HL-60 (cell line): ENCODE measurements around the gene WDR33.

Experiments used
- DNase-seq, 2 experiments: peaks; one replicate each; pipeline ENCODE4 v3.0.0-alpha.2; 2010 to 2020; ENCODE audit warnings: low read depth in 1 of 2, low spot score in 1 of 2
- H3K27ac ChIP-seq: fragments of 250-450 bp; sonication (Bioruptor Pico); replicated peaks from 2 replicates; pipeline ENCODE4 v1.5.1; 2020; ENCODE audit warnings: mild to moderate bottlenecking, moderate library complexity
- H3K27me3 ChIP-seq: fragments of 250-450 bp; sonication (Bioruptor Pico); 2 replicates; pipeline ENCODE4 v1.5.1; 2021; ENCODE audit warnings: mild to moderate bottlenecking, moderate library complexity; ENCODE audit not compliant: insufficient read depth, poor library complexity, severe bottlenecking
- H3K4me3 ChIP-seq: replicated peaks from 2 replicates; pipeline ENCODE4 v1.5.1; 2011; ENCODE audit warnings: mild to moderate bottlenecking, control low read depth, low read length; ENCODE audit not compliant: insufficient read depth
- CTCF ChIP-seq: IDR thresholded peaks from one replicate; pipeline ENCODE4 v1.5.1; 2011; ENCODE audit warnings: low read length, control low read depth, inconsistent platforms; ENCODE audit not compliant: insufficient read depth
- GABPA ChIP-seq: IDR thresholded peaks from 2 replicates; pipeline ENCODE4 v1.6.1; 2012; ENCODE audit warnings: low read depth
- POLR2AphosphoS5 ChIP-seq: IDR thresholded peaks from 2 replicates; pipeline ENCODE4 v1.6.1; 2012; ENCODE audit warnings: low read depth
- REST ChIP-seq: IDR thresholded peaks from 2 replicates; pipeline ENCODE4 v1.6.1; 2012; ENCODE audit warnings: low read depth; ENCODE audit not compliant: insufficient replicate concordance
- SPI1 ChIP-seq: IDR thresholded peaks from 2 replicates; pipeline ENCODE4 v1.6.1; 2012; ENCODE audit warnings: low read depth, mild to moderate bottlenecking, borderline replicate concordance

WDR33 gene

GRCh38 chr2:127654084-127654837, 156.7 kb downstream of the WDR33 start:
- Histone ChIP-seq H3K27me3 (no peaks in the 10 kb centered on the region), H3K4me3 (no peak overlapping the region), H3K27ac (no peak overlapping the region)
- TF ChIP-seq GABPA: no peak
- DNase-seq: no peak

- DNase-seq: no peak
- Histone ChIP-seq H3K27ac (no peak overlapping the region), H3K27me3 (no peaks in the 10 kb centered on the region), H3K4me3 (no peak overlapping the region)
- TF ChIP-seq GABPA (no peak), SPI1 (no peak), CTCF (no peak), REST (no peak), POLR2AphosphoS5 (no peak)
Measured at GRCh38 chr2:127653421-127654083, 157.4 kb downstream of the WDR33 start.

GRCh38 chr2:127652786-127653357, 158.1 kb downstream of the WDR33 start:
- no peak overlapping the region for H3K4me3 ChIP-seq
- no peak overlapping the region for H3K27ac ChIP-seq
- no peak for TF ChIP-seq SPI1
- no peak for TF ChIP-seq POLR2AphosphoS5
- TF ChIP-seq GABPA: no peak
- TF ChIP-seq CTCF: no peak
- TF ChIP-seq REST: no peak
- H3K27me3 ChIP-seq: no peaks in the 10 kb centered on the region
- no peak for DNase-seq

GRCh38 chr2:127651971-127652550, 158.9 kb downstream of the WDR33 start:
- Histone ChIP-seq H3K4me3 (no peak overlapping the region), H3K27ac (no peak overlapping the region), H3K27me3 (no peaks in the 10 kb centered on the region)
- TF ChIP-seq SPI1 (peak; percentile 28; the same call in 1 of the 2 replicates), POLR2AphosphoS5 (no peak), REST (no peak)
- DNase-seq: peak in 1 of 2 experiments; percentile 15
